ENCODE data around the gene ACTN4.

ACTN4 gene

GRCh38 chr19:38780443-38780842, 133.0 kb downstream of the ACTN4 start:
- DNase-seq, result no peak

- DNase-seq, result no peak
These were observed 133.6 kb downstream of the ACTN4 start for GRCh38 chr19:38781058-38781457.
